HepG2 (cell line): Measurements from ENCODE around the gene PRSS36. TPM values are rescaled to one million over a fixed set of nuclear protein-coding genes. Genes with fewer than 3 reads are reported as not detected.
A peak's percentile ranks its signal among the peaks of the same experiment; 100 is the strongest.

ENCODE experiments used
- ARNT2 ChIP-seq: sonication (generic); formaldehyde crosslinking; IDR thresholded peaks from 2 replicates; pipeline ENCODE4 v1.8.0; 2022; ENCODE audit warnings: mild to moderate bottlenecking, low read depth, missing genetic modification reagents, moderate library complexity
- BHLHE40 ChIP-seq: IDR thresholded peaks from 2 replicates; pipeline ENCODE4 v1.6.1; 2011; ENCODE audit warnings: low read length, improper control_type of control experiment
- HMG20A ChIP-seq: IDR thresholded peaks from 2 replicates; pipeline ENCODE4 v1.6.1; 2016; ENCODE audit warnings: borderline replicate concordance
- MLLT10 ChIP-seq: sonication (generic); formaldehyde crosslinking; IDR thresholded peaks from 2 replicates; pipeline ENCODE4 v1.4.0; 2020; ENCODE audit warnings: missing genetic modification reagents
- NFATC3 ChIP-seq: sonication (generic); formaldehyde crosslinking; IDR thresholded peaks from 2 replicates; pipeline ENCODE4 v1.5.1; 2020; ENCODE audit warnings: mild to moderate bottlenecking, missing genetic modification reagents
- NRL ChIP-seq: sonication (generic); formaldehyde crosslinking; IDR thresholded peaks from 2 replicates; pipeline ENCODE4 v1.5.0; 2020; ENCODE audit warnings: missing genetic modification reagents, mild to moderate bottlenecking, moderate library complexity, borderline replicate concordance
- POLR2A ChIP-seq, 2 experiments: IDR thresholded peaks; 2 replicates each; pipeline ENCODE4 v1.6.1; 2011; ENCODE audit warnings: low read depth in 2 of 2, low read length in 2 of 2, mild to moderate bottlenecking in 1 of 2, moderate library complexity in 1 of 2; ENCODE audit not compliant: insufficient read depth in 1 of 2
- TOPORS ChIP-seq: sonication (generic); formaldehyde crosslinking; IDR thresholded peaks from 2 replicates; pipeline ENCODE4 v1.8.0; 2023; ENCODE audit warnings: mild to moderate bottlenecking, missing genetic modification reagents
- ZNF224 ChIP-seq: sonication (generic); formaldehyde crosslinking; IDR thresholded peaks from 2 replicates; pipeline ENCODE4 v1.5.0; 2020; ENCODE audit warnings: mild to moderate bottlenecking, missing genetic modification reagents
- ZNF547 ChIP-seq: sonication (generic); formaldehyde crosslinking; IDR thresholded peaks from 2 replicates; pipeline ENCODE4 v1.5.1; 2020; ENCODE audit warnings: mild to moderate bottlenecking, missing genetic modification reagents
- ZNF674 ChIP-seq: sonication (generic); formaldehyde crosslinking; IDR thresholded peaks from 2 replicates; pipeline ENCODE4 v1.5.0; 2020; ENCODE audit warnings: low read depth, mild to moderate bottlenecking, missing genetic modification reagents
- ZNF879 ChIP-seq: sonication (generic); formaldehyde crosslinking; IDR thresholded peaks from 2 replicates; pipeline ENCODE4 v1.8.1; 2023; ENCODE audit warnings: missing genetic modification reagents
- polyA plus RNA-seq, 8 experiments: library from polyadenylated mRNA; depleted of rRNA in 3 of 8; stranded (reverse) in 7 of 8; unstranded in 1 of 8; fragments of >200 nt; fragmentation: Illumina TruSeq in 4 of 8; extraction: Trizol in 4 of 8; gene quantifications; 2 replicates each; pipeline versions ENCODE4 v1.2.1 to v1.2.3, GENCODE V29; 2011 to 2016; ENCODE audit warnings: low read depth in 4 of 8, missing spikeins in 1 of 8, mixed read lengths in 1 of 8; ENCODE audit not compliant: insufficient read depth in 1 of 8
- total RNA-seq, 5 experiments: library from RNA; depleted of rRNA; stranded (reverse); fragments of >200 nt; fragmentation: Illumina TruSeq; extraction: Trizol; gene quantifications; 2 replicates each; pipeline ENCODE4 v1.2.3, GENCODE V29; 2016; ENCODE audit warnings: low read depth in 1 of 5
- TF ChIP-seq, protein P1 (sequence below): IDR thresholded peaks from 2 replicates; pipeline ENCODE4 v1.6.1; 2012; ENCODE audit warnings: inconsistent platforms
- TF ChIP-seq, protein P2 (sequence below): sonication (generic); formaldehyde crosslinking; IDR thresholded peaks from 2 replicates; pipeline ENCODE4 v1.5.0; 2020; ENCODE audit warnings: missing genetic modification reagents, mild to moderate bottlenecking, borderline replicate concordance
- TF ChIP-seq, protein P3 (sequence below): sonication (generic); formaldehyde crosslinking; IDR thresholded peaks from 2 replicates; pipeline ENCODE4 v1.4.0; 2020; ENCODE audit warnings: mild to moderate bottlenecking, missing genetic modification reagents
- TF ChIP-seq, protein P4 (sequence below): sonication (generic); formaldehyde crosslinking; IDR thresholded peaks from 2 replicates; pipeline ENCODE4 v1.8.0; 2022; ENCODE audit warnings: missing genetic modification reagents, low read depth, mild to moderate bottlenecking, borderline replicate concordance
- TF ChIP-seq, protein P5 (sequence below): sonication (generic); formaldehyde crosslinking; IDR thresholded peaks from one replicate; pipeline ENCODE4 v1.5.1; 2020; ENCODE audit warnings: mild to moderate bottlenecking, missing genetic modification reagents; ENCODE audit errors: not compliant biosample characterization

PRSS36 gene
- total and polyA plus RNA-seq, 2 of the 13 experiments (the other 11 are each of a cell fraction or from before 2014, with no cell fraction given), result 1.5 to 2.1 TPM

DNA sequence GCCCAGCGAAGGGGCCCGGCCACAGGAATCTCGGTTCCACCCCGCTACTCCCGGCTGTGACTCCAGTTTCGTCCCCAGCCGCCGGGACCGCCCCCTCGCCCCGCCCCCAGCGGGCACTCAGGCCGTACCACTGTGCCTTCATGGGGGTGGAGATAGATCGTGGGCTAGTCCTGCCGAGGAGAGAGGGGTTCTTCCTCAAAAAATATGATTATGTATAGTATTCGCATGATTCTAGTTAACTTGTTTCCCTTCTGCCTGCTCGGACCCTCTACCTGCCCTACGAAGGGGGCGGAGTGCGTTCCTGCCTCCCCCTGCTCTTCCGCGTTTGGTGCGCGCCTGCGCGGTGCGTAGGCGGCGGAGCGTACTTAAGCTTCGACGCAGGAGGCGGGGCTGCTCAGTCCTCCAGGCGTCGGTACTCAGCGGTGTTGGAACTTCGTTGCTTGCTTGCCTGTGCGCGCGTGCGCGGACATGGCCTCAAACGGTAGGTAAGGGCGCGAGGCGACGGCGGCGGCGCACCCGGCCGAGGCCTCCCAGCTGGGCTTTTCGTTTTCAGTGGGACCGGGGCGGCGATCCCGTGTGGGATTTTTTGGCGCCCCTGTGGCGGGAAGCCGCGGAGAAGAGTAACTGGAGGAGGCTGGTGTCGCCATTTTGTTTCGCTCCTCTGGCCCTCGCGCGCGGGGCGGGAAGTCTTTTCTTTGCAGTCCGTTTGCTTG lies 30.0 kb upstream of the PRSS36 start, which contains the start of gene FUS (continued):
- TF ChIP-seq, protein P1, sequence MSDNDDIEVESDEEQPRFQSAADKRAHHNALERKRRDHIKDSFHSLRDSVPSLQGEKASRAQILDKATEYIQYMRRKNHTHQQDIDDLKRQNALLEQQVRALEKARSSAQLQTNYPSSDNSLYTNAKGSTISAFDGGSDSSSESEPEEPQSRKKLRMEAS, result peak; percentile 65; the same call in 1 of the 2 replicates
- no peak for TF ChIP-seq HMG20A (CRISPR knock-in tag)
- TF ChIP-seq TOPORS (CRISPR knock-in tag), result peak; percentile 98
- TF ChIP-seq, protein P2, sequence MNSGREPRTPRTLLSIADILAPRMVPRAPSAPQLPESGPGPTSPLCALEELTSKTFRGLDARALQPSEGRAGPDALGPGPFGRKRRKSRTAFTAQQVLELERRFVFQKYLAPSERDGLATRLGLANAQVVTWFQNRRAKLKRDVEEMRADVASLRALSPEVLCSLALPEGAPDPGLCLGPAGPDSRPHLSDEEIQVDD (CRISPR knock-in tag), result peak; percentile 78; the same call in 1 of the 2 replicates
- TF ChIP-seq POLR2A (IDR thresholded peaks at IDR 0.05; ENCODE audit: insufficient read depth in 1 of 2, low read depth in 2 of 2, low read length in 2 of 2), result peak; percentile 99 to 100
- peak; percentile 84; the same call in 1 of the 2 replicates for TF ChIP-seq ZNF224 (CRISPR knock-in tag)
- TF ChIP-seq ZNF674 (CRISPR knock-in tag), result peak; percentile 95
- TF ChIP-seq ZNF547 (CRISPR knock-in tag), result peak; percentile 97; the same call in 1 of the 2 replicates
- peak; percentile 92 for TF ChIP-seq NFATC3 (CRISPR knock-in tag)
- peak; percentile 5; the same call in 1 of the 2 replicates for TF ChIP-seq NRL (CRISPR knock-in tag)
- TF ChIP-seq, protein P3, sequence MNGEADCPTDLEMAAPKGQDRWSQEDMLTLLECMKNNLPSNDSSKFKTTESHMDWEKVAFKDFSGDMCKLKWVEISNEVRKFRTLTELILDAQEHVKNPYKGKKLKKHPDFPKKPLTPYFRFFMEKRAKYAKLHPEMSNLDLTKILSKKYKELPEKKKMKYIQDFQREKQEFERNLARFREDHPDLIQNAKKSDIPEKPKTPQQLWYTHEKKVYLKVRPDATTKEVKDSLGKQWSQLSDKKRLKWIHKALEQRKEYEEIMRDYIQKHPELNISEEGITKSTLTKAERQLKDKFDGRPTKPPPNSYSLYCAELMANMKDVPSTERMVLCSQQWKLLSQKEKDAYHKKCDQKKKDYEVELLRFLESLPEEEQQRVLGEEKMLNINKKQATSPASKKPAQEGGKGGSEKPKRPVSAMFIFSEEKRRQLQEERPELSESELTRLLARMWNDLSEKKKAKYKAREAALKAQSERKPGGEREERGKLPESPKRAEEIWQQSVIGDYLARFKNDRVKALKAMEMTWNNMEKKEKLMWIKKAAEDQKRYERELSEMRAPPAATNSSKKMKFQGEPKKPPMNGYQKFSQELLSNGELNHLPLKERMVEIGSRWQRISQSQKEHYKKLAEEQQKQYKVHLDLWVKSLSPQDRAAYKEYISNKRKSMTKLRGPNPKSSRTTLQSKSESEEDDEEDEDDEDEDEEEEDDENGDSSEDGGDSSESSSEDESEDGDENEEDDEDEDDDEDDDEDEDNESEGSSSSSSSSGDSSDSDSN, result peak; percentile 88
- peak; percentile 82 for TF ChIP-seq ARNT2
- TF ChIP-seq, protein P4, sequence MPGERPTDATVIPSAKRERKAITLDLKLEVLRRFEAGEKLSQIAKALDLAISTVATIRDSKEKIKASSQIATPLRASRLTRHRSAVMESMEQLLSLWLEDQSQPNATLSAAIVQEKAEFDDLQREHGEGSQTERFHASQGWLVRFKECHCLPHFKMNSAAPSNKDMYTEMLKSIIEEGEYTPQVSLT (CRISPR knock-in tag), result peak; percentile 67; the same call in 1 of the 2 replicates
- peak; percentile 99 for TF ChIP-seq BHLHE40
- TF ChIP-seq, protein P5, sequence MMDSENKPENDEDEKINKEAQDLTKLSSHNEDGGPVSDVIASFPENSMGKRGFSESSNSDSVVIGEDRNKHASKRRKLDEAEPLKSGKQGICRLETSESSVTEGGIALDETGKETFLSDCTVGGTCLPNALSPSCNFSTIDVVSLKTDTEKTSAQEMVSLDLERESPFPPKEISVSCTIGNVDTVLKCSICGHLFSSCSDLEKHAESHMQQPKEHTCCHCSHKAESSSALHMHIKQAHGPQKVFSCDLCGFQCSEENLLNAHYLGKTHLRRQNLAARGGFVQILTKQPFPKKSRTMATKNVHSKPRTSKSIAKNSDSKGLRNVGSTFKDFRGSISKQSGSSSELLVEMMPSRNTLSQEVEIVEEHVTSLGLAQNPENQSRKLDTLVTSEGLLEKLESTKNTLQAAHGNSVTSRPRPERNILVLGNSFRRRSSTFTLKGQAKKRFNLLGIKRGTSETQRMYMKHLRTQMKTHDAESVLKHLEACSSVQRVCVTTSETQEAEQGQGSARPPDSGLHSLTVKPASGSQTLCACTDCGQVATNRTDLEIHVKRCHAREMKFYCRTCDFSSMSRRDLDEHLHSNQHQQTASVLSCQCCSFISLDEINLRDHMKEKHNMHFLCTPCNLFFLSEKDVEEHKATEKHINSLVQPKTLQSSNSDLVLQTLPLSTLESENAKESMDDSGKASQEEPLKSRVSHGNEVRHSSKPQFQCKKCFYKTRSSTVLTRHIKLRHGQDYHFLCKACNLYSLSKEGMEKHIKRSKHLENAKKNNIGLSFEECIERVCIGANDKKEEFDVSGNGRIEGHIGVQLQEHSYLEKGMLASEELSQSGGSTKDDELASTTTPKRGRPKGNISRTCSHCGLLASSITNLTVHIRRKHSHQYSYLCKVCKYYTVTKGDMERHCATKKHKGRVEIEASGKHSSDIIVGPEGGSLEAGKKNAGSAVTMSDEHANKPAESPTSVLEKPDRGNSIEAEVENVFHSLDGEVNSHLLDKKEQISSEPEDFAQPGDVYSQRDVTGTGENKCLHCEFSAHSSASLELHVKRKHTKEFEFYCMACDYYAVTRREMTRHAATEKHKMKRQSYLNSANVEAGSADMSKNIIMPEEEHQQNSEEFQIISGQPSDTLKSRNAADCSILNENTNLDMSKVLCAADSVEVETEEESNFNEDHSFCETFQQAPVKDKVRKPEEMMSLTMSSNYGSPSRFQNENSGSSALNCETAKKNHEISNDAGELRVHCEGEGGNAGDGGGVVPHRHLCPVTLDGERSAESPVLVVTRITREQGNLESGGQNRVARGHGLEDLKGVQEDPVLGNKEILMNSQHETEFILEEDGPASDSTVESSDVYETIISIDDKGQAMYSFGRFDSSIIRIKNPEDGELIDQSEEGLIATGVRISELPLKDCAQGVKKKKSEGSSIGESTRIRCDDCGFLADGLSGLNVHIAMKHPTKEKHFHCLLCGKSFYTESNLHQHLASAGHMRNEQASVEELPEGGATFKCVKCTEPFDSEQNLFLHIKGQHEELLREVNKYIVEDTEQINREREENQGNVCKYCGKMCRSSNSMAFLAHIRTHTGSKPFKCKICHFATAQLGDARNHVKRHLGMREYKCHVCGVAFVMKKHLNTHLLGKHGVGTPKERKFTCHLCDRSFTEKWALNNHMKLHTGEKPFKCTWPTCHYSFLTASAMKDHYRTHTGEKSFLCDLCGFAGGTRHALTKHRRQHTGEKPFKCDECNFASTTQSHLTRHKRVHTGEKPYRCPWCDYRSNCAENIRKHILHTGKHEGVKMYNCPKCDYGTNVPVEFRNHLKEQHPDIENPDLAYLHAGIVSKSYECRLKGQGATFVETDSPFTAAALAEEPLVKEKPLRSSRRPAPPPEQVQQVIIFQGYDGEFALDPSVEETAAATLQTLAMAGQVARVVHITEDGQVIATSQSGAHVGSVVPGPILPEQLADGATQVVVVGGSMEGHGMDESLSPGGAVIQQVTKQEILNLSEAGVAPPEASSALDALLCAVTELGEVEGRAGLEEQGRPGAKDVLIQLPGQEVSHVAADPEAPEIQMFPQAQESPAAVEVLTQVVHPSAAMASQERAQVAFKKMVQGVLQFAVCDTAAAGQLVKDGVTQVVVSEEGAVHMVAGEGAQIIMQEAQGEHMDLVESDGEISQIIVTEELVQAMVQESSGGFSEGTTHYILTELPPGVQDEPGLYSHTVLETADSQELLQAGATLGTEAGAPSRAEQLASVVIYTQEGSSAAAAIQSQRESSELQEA, result peak; percentile 87
- TF ChIP-seq ZNF879 (CRISPR knock-in tag), result peak; percentile 90
- TF ChIP-seq MLLT10 (CRISPR knock-in tag), result peak; percentile 93; the same call in 1 of the 2 replicates
